Measurements from ENCODE around the gene PARD3B. TPM values are rescaled to one million over a fixed set of nuclear protein-coding genes. Genes with fewer than 3 reads are reported as not detected.
"Not testable (repeated sequence)": the region's sequence is repeated elsewhere in the genome, so short reads cannot be mapped to it uniquely, and the experiment has no call there.

PARD3B gene
- total RNA-seq, 1 experiment from 2014 or later, result 10.1 TPM

GRCh38 chr2:205482399-205483081 lies 937.3 kb downstream of the PARD3B start:
- no peaks in the 10 kb centered on the region for H3K27me3 Mint-ChIP-seq (ENCODE audit: unreplicated experiment)
- H3K36me3 Mint-ChIP-seq (ENCODE audit: insufficient read depth, unreplicated experiment), result no peaks in the 10 kb centered on the region
- H3K4me1 Mint-ChIP-seq (ENCODE audit: low read depth, unreplicated experiment), result no peaks in the 10 kb centered on the region
- no peak overlapping the region for H3K4me3 Mint-ChIP-seq (ENCODE audit: low read depth, unreplicated experiment)
- no TSS peak for BruUV-seq (replicated peaks)
- no peak for DNase-seq
- CTCF ChIA-PET, result no interaction called here
- intact Hi-C loops (cut with micrococcal nuclease; ENCODE audit: unreplicated experiment), result no loop called here
- no peak for TF ChIP-seq CTCF (IDR thresholded peaks at IDR 0.05; ENCODE audit: unreplicated experiment)
- peaks cover 2% of the 10 kb centered on the region for H3K9me3 Mint-ChIP-seq (ENCODE audit: low read depth, unreplicated experiment)
- H3K27ac Mint-ChIP-seq (ENCODE audit: unreplicated experiment), result no peak overlapping the region

GRCh38 chr2:205483095-205483494 lies 937.8 kb downstream of the PARD3B start:
- no peaks in the 10 kb centered on the region for H3K36me3 Mint-ChIP-seq (ENCODE audit: insufficient read depth, unreplicated experiment)
- H3K4me1 Mint-ChIP-seq (ENCODE audit: low read depth, unreplicated experiment), result no peaks in the 10 kb centered on the region
- BruUV-seq (replicated peaks), result no TSS peak
- CTCF ChIA-PET, result no interaction called here
- no peaks in the 10 kb centered on the region for H3K27me3 Mint-ChIP-seq (ENCODE audit: unreplicated experiment)
- intact Hi-C loops (cut with micrococcal nuclease; ENCODE audit: unreplicated experiment), result no loop called here
- H3K27ac Mint-ChIP-seq (ENCODE audit: unreplicated experiment), result no peak overlapping the region
- no peak overlapping the region for H3K4me3 Mint-ChIP-seq (ENCODE audit: low read depth, unreplicated experiment)
- H3K9me3 Mint-ChIP-seq (ENCODE audit: low read depth, unreplicated experiment), result peaks cover 2% of the 10 kb centered on the region
- no peak for TF ChIP-seq CTCF (IDR thresholded peaks at IDR 0.05; ENCODE audit: unreplicated experiment)
- DNase-seq, result no peak

- H3K4me1 Mint-ChIP-seq (ENCODE audit: low read depth, unreplicated experiment), result no peaks in the 10 kb centered on the region
- no peaks in the 10 kb centered on the region for H3K27me3 Mint-ChIP-seq (ENCODE audit: unreplicated experiment)
- no peak overlapping the region for H3K4me3 Mint-ChIP-seq (ENCODE audit: low read depth, unreplicated experiment)
- BruUV-seq (replicated peaks), result no TSS peak
- no peak for TF ChIP-seq CTCF (IDR thresholded peaks at IDR 0.05; ENCODE audit: unreplicated experiment)
- H3K9me3 Mint-ChIP-seq (ENCODE audit: low read depth, unreplicated experiment), result peaks cover 2% of the 10 kb centered on the region
- no peak for DNase-seq
- H3K27ac Mint-ChIP-seq (ENCODE audit: unreplicated experiment), result no peak overlapping the region
- intact Hi-C loops (cut with micrococcal nuclease; ENCODE audit: unreplicated experiment), result no loop called here
- H3K36me3 Mint-ChIP-seq (ENCODE audit: insufficient read depth, unreplicated experiment), result no peaks in the 10 kb centered on the region
- CTCF ChIA-PET, result no interaction called here
These were observed 938.9 kb downstream of the PARD3B start for GRCh38 chr2:205484215-205484614.

- H3K4me1 Mint-ChIP-seq (ENCODE audit: low read depth, unreplicated experiment), result no peaks in the 10 kb centered on the region
- TF ChIP-seq CTCF (IDR thresholded peaks at IDR 0.05; ENCODE audit: unreplicated experiment), result no peak
- H3K9me3 Mint-ChIP-seq (ENCODE audit: low read depth, unreplicated experiment), result peaks cover 2% of the 10 kb centered on the region
- no peaks in the 10 kb centered on the region for H3K36me3 Mint-ChIP-seq (ENCODE audit: insufficient read depth, unreplicated experiment)
- no peak overlapping the region for H3K27ac Mint-ChIP-seq (ENCODE audit: unreplicated experiment)
- CTCF ChIA-PET, result no interaction called here
- H3K27me3 Mint-ChIP-seq (ENCODE audit: unreplicated experiment), result no peaks in the 10 kb centered on the region
- H3K4me3 Mint-ChIP-seq (ENCODE audit: low read depth, unreplicated experiment), result no peak overlapping the region
- DNase-seq, result no peak
- no TSS peak for BruUV-seq (replicated peaks)
- intact Hi-C loops (cut with micrococcal nuclease; ENCODE audit: unreplicated experiment), result no loop called here
These were observed 939.5 kb downstream of the PARD3B start for GRCh38 chr2:205484764-205485163.

- H3K4me3 Mint-ChIP-seq (ENCODE audit: low read depth, unreplicated experiment); H3K27me3 Mint-ChIP-seq (ENCODE audit: unreplicated experiment); H3K36me3 Mint-ChIP-seq (ENCODE audit: insufficient read depth, unreplicated experiment); H3K4me1 Mint-ChIP-seq (ENCODE audit: low read depth, unreplicated experiment); H3K9me3 Mint-ChIP-seq (ENCODE audit: low read depth, unreplicated experiment); BruUV-seq (replicated peaks); DNase-seq; H3K27ac Mint-ChIP-seq (ENCODE audit: unreplicated experiment); intact Hi-C loops (cut with micrococcal nuclease; ENCODE audit: unreplicated experiment): not testable (repeated sequence)
- CTCF ChIA-PET, result interaction anchor here (0.6 kb wide), 1 partner anchor 45 kb away, joined by 3 read pairs; no protein-coding TSS in a partner anchor
These were observed 948.3 kb downstream of the PARD3B start for GRCh38 chr2:205493528-205493927.
